ENCODE data around the gene HCN2. TPM values are rescaled to one million over a fixed set of nuclear protein-coding genes. Genes with fewer than 3 reads are reported as not detected.

The HCN2 gene
- total RNA-seq, 1 donor from 2014 or later, result 5.5 TPM

DNA sequence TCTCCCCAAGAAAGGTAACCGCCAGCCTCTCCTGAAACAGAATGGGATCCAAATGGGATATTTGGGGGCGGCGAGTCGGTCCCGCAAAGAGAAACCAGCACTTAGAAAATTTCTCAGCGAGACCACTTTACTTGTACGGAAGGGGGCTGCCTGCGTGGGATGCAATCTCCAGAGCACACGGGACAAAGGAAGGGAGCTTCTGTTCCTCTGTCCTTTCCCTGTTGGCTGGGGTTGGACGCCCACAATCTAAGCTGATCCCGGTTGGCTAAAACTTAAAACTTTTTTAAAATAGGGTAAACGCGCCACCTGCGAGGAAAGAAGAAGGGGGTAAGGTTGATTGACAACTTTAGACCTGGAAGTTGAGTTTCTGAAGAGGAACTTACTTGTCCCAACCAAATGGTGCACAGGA lies 18.1 kb upstream of the HCN2 start:
- Histone ChIP-seq H3K4me1 (ENCODE audit: insufficient read depth, low read length) (peaks cover 39% of the 10 kb centered on the region), H3K4me3 (ENCODE audit: insufficient read depth, low read depth, low read length) (peak overlapping the region; percentile 89), H3K27ac (ENCODE audit: low read depth, low read length) (peak overlapping the region; percentile 72), H4K20me1 (ENCODE audit: insufficient read depth, low read length) (peaks cover 35% of the 10 kb centered on the region), H3K9ac (ENCODE audit: low read length) (peak overlapping the region; percentile 78), H3K79me2 (ENCODE audit: insufficient read depth, low read length) (peaks cover 41% of the 10 kb centered on the region), H3K4me2 (ENCODE audit: low read length) (peak overlapping the region; percentile 92), H3K9me3 (ENCODE audit: insufficient read depth, low read depth, low read length) (no peaks in the 10 kb centered on the region), H3K36me3 (ENCODE audit: insufficient read depth, low read length) (no peaks in the 10 kb centered on the region), H3K27me3 (ENCODE audit: insufficient read depth, low read length) (no peaks in the 10 kb centered on the region), H2AFZ (ENCODE audit: low read depth, low read length) (peak overlapping the region; percentile 95)
- Mint-ChIP-seq H3K4me3 (ENCODE audit: unreplicated experiment) (peak overlapping the region; percentile 93), H3K27ac (ENCODE audit: unreplicated experiment) (peak overlapping the region; percentile 71), H3K36me3 (ENCODE audit: low read depth, unreplicated experiment) (no peaks in the 10 kb centered on the region), H3K4me1 (ENCODE audit: low read depth, unreplicated experiment) (peaks cover 18% of the 10 kb centered on the region), H3K27me3 (ENCODE audit: low read depth, unreplicated experiment) (no peaks in the 10 kb centered on the region), H3K9me3 (ENCODE audit: unreplicated experiment) (peaks cover 3% of the 10 kb centered on the region)
- TF ChIP-seq, protein P1, sequence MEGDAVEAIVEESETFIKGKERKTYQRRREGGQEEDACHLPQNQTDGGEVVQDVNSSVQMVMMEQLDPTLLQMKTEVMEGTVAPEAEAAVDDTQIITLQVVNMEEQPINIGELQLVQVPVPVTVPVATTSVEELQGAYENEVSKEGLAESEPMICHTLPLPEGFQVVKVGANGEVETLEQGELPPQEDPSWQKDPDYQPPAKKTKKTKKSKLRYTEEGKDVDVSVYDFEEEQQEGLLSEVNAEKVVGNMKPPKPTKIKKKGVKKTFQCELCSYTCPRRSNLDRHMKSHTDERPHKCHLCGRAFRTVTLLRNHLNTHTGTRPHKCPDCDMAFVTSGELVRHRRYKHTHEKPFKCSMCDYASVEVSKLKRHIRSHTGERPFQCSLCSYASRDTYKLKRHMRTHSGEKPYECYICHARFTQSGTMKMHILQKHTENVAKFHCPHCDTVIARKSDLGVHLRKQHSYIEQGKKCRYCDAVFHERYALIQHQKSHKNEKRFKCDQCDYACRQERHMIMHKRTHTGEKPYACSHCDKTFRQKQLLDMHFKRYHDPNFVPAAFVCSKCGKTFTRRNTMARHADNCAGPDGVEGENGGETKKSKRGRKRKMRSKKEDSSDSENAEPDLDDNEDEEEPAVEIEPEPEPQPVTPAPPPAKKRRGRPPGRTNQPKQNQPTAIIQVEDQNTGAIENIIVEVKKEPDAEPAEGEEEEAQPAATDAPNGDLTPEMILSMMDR (IDR thresholded peaks at IDR 0.05; ENCODE audit: insufficient read depth, low read depth, low read length), result no peak
- no peak for TF ChIP-seq EZH2 (IDR thresholded peaks at IDR 0.05; ENCODE audit: insufficient read depth, low read length)
- DNase-seq (ENCODE audit: low read depth) (peak; percentile 43), FAIRE-seq (no peak)

DNA sequence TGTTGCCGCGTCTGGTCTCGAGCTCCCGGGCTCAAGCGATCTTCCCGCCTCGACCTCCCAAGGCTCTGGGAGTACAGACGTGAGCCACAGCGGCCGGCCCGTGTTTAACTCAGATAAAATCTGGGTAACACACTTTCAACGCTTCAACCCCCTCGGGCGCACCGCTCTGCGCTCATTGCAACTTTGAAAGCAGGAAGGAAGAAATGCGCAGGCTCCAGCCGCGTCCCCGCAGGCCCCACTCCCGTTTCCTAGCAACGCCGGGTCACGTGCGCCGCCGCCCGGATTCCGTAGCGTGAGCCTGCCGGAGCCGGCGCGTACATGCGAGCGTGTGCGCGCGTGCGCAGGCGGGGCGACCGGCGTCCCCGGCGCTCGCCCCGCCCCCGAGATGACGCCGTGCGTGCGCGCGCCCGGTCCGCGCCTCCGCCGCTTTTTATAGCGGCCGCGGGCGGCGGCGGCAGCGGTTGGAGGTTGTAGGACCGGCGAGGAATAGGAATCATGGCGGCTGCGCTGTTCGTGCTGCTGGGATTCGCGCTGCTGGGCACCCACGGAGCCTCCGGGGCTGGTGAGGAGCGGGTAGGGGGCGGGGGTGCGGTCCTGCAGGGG lies 17.4 kb upstream of the HCN2 start, which contains the start of gene BSG:
BSG (plus strand) TSS at position 457 of the 603 bp plus-strand sequence; CDS start at position 496, 39 bp downstream.
- Histone ChIP-seq H4K20me1 (ENCODE audit: insufficient read depth, low read length) (peaks cover 42% of the 10 kb centered on the region), H3K4me3 (ENCODE audit: insufficient read depth, low read depth, low read length) (peak within 1 kb of the TSS; percentile 89), H3K9ac (ENCODE audit: low read length) (peak within 1 kb of the TSS; percentile 97), H3K4me1 (ENCODE audit: insufficient read depth, low read length) (peaks cover 43% of the 10 kb centered on the region), H3K36me3 (ENCODE audit: insufficient read depth, low read length) (no peaks in the 10 kb centered on the region), H3K27me3 (ENCODE audit: insufficient read depth, low read length) (no peaks in the 10 kb centered on the region), H2AFZ (ENCODE audit: low read depth, low read length) (peak within 1 kb of the TSS; percentile 95), H3K79me2 (ENCODE audit: insufficient read depth, low read length) (peaks cover 48% of the 10 kb centered on the region), H3K9me3 (ENCODE audit: insufficient read depth, low read depth, low read length) (no peaks in the 10 kb centered on the region), H3K27ac (ENCODE audit: low read depth, low read length) (peak within 1 kb of the TSS; percentile 83), H3K4me2 (ENCODE audit: low read length) (peak within 1 kb of the TSS; percentile 92)
- peak within 1 kb of the TSS; percentile 95 for H3K27ac Mint-ChIP-seq (ENCODE audit: unreplicated experiment)
- FAIRE-seq (no peak), DNase-seq (ENCODE audit: low read depth) (peak; percentile 88)
- H3K4me1 Mint-ChIP-seq (ENCODE audit: low read depth, unreplicated experiment), result peaks cover 20% of the 10 kb centered on the region
- peaks cover 3% of the 10 kb centered on the region for H3K9me3 Mint-ChIP-seq (ENCODE audit: unreplicated experiment)
- no peaks in the 10 kb centered on the region for H3K27me3 Mint-ChIP-seq (ENCODE audit: low read depth, unreplicated experiment)
- no peaks in the 10 kb centered on the region for H3K36me3 Mint-ChIP-seq (ENCODE audit: low read depth, unreplicated experiment)
- peak within 1 kb of the TSS; percentile 93 for H3K4me3 Mint-ChIP-seq (ENCODE audit: unreplicated experiment)
- TF ChIP-seq, protein P1 (IDR thresholded peaks at IDR 0.05; ENCODE audit: insufficient read depth, low read depth, low read length), result no peak
- no peak for TF ChIP-seq EZH2 (IDR thresholded peaks at IDR 0.05; ENCODE audit: insufficient read depth, low read length)
